OCI-LY3 (cell line): ENCODE results near the gene UGDH.

Experiments used
- H2AFZ ChIP-seq: fragments of 200-600, 300-600 bp; shearing (Covaris generic); 2 replicates; pipeline ENCODE4 v1.6.0; 2014; ENCODE audit warnings: antibody characterized with exemption, low read depth, low read length
- H3K27ac ChIP-seq: fragments of 200-600, 300-600 bp; sonication (generic); 2 replicates; pipeline ENCODE4 v1.5.1; 2014; ENCODE audit warnings: mild to moderate bottlenecking, low read length, moderate library complexity, mixed read lengths
- H3K27me3 ChIP-seq: fragments of 200-600, 300-600 bp; sonication (generic); 2 replicates; pipeline ENCODE4 v1.6.1; 2014; ENCODE audit warnings: low read depth, low read length, mixed read lengths
- H3K36me3 ChIP-seq: fragments of 200-600, 300-600 bp; sonication (generic); replicated peaks from 2 replicates; pipeline ENCODE3; 2014; ENCODE audit warnings: low read depth, low read length, mixed read lengths
- H3K4me1 ChIP-seq: fragments of 300-600, 200-600 bp; sonication (generic); 2 replicates; pipeline ENCODE4 v1.6.1; 2014; ENCODE audit warnings: low read length, mixed read lengths
- H3K4me2 ChIP-seq: fragments of 200-600, 300-600 bp; sonication (generic); 2 replicates; pipeline ENCODE4 v1.6.1; 2014; ENCODE audit warnings: low read length, mixed read lengths
- H3K4me3 ChIP-seq: fragments of 300-600, 200-600 bp; sonication (generic); 2 replicates; pipeline ENCODE4 v1.5.1; 2014; ENCODE audit warnings: antibody characterized with exemption, mild to moderate bottlenecking, low read length, moderate library complexity
- H3K79me2 ChIP-seq: fragments of 300-600, 200-600 bp; shearing (Covaris generic); 2 replicates; pipeline ENCODE4 v1.6.1; 2014; ENCODE audit warnings: mild to moderate bottlenecking, low read length, mixed read lengths
- H3K9ac ChIP-seq: fragments of 300-600, 200-600 bp; shearing (Covaris generic); 2 replicates; pipeline ENCODE4 v1.6.0; 2014; ENCODE audit warnings: mild to moderate bottlenecking, low read length, moderate library complexity
- H3K9me3 ChIP-seq: fragments of 200-600, 300-600 bp; shearing (Covaris generic); 2 replicates; pipeline ENCODE4 v1.6.1; 2014; ENCODE audit warnings: low read length, mixed read lengths; ENCODE audit not compliant: insufficient read depth
- H4K20me1 ChIP-seq: fragments of 200-600, 300-600 bp; sonication (generic); 2 replicates; pipeline ENCODE4 v1.6.1; 2016; ENCODE audit warnings: low read length, mixed read lengths; ENCODE audit not compliant: insufficient read depth
- CTCF ChIP-seq: fragments of 200-600, 300-600 bp; sonication (generic); IDR thresholded peaks from 2 replicates; pipeline ENCODE4 v1.5.1; 2014; ENCODE audit warnings: antibody characterized with exemption, low read length, low read depth
- EZH2phosphoT487 ChIP-seq: fragments of 200-600 bp; shearing (Covaris generic); IDR thresholded peaks from 2 replicates; pipeline ENCODE4 v1.6.1; 2018; ENCODE audit warnings: antibody characterized with exemption, mixed run types, low read depth

Gene UGDH

GRCh38 chr4:39480902-39481695 lies 46.1 kb downstream of the UGDH start:
- H3K4me3 ChIP-seq = no peak overlapping the region
- no peaks in the 10 kb centered on the region for H3K4me1 ChIP-seq
- H3K79me2 ChIP-seq = no peaks in the 10 kb centered on the region
- H3K9me3 ChIP-seq = no peaks in the 10 kb centered on the region
- TF ChIP-seq EZH2phosphoT487 (no peak), CTCF (no peak)
- no peaks in the 10 kb centered on the region for H4K20me1 ChIP-seq
- no peaks in the 10 kb centered on the region for H3K27me3 ChIP-seq
- no peak overlapping the region for H2AFZ ChIP-seq
- H3K9ac ChIP-seq = no peak overlapping the region
- H3K27ac ChIP-seq = no peak overlapping the region
- peaks cover 3% of the 10 kb centered on the region for H3K36me3 ChIP-seq
- no peak overlapping the region for H3K4me2 ChIP-seq

GRCh38 chr4:39480251-39480650 lies 47.0 kb downstream of the UGDH start:
- Histone ChIP-seq H3K4me3 (no peak overlapping the region), H3K4me2 (no peak overlapping the region), H3K79me2 (no peaks in the 10 kb centered on the region), H3K9ac (no peak overlapping the region), H4K20me1 (no peaks in the 10 kb centered on the region), H3K36me3 (peaks cover 5% of the 10 kb centered on the region), H3K9me3 (no peaks in the 10 kb centered on the region), H3K27me3 (no peaks in the 10 kb centered on the region), H3K27ac (no peak overlapping the region), H3K4me1 (no peaks in the 10 kb centered on the region), H2AFZ (no peak overlapping the region)
- TF ChIP-seq CTCF (no peak), EZH2phosphoT487 (no peak)

GRCh38 chr4:39476187-39476895 lies 50.9 kb downstream of the UGDH start:
- H3K27ac ChIP-seq = no peak overlapping the region
- H3K9me3 ChIP-seq = no peaks in the 10 kb centered on the region
- H3K36me3 ChIP-seq = peaks cover 21% of the 10 kb centered on the region
- no peaks in the 10 kb centered on the region for H3K4me1 ChIP-seq
- H3K4me3 ChIP-seq = no peak overlapping the region
- H3K27me3 ChIP-seq = no peaks in the 10 kb centered on the region
- TF ChIP-seq EZH2phosphoT487 = no peak
- TF ChIP-seq CTCF = no peak
- no peak overlapping the region for H3K9ac ChIP-seq
- H3K4me2 ChIP-seq = no peak overlapping the region
- no peaks in the 10 kb centered on the region for H3K79me2 ChIP-seq
- H4K20me1 ChIP-seq = no peaks in the 10 kb centered on the region
- no peak overlapping the region for H2AFZ ChIP-seq

DNA sequence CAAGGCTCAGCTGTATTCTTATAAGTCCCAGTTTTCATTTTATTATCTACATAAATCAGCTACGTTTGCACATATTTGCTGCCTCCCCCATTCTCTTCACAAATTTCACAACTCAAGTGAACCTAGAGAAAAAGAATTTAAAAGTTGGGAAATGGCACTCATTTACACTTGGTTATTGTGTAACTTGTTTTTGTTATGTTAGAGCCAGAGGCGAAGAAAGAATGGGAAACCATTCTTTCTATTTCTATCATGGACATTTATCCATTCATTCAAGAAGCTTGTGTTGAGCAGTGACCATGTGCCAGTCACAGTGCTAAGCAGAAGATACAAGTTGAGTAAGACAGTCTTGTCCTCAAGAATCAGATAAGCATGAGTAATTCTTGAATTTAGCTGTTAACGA lies 54.8 kb downstream of the UGDH start:
- Histone ChIP-seq H3K4me1 (peaks cover 12% of the 10 kb centered on the region), H3K79me2 (no peaks in the 10 kb centered on the region), H3K36me3 (peaks cover 31% of the 10 kb centered on the region), H3K27ac (no peak overlapping the region), H3K4me2 (no peak overlapping the region), H4K20me1 (no peaks in the 10 kb centered on the region), H3K9ac (no peak overlapping the region), H3K27me3 (no peaks in the 10 kb centered on the region), H3K4me3 (no peak overlapping the region), H2AFZ (no peak overlapping the region), H3K9me3 (no peaks in the 10 kb centered on the region)
- TF ChIP-seq CTCF (no peak), EZH2phosphoT487 (no peak)
